ENCODE data around the gene PDE4A.

GRCh38 chr19:10516064-10516385 lies 95.7 kb downstream of the PDE4A start:
- TF ChIP-seq REST (IDR thresholded peaks at IDR 0.05; ENCODE audit: unreplicated experiment) (no peak), CTCF (conservative IDR thresholded peaks at IDR 0.05; ENCODE audit: low read depth in 2 of 2) (no peak), JUNB (IDR thresholded peaks at IDR 0.05; ENCODE audit: unreplicated experiment) (no peak), EZH2phosphoT487 (IDR thresholded peaks at IDR 0.05; ENCODE audit: unreplicated experiment) (no peak), EZH2 (IDR thresholded peaks at IDR 0.05; ENCODE audit: low read depth, unreplicated experiment) (no peak), CREB1 (CRISPR knock-in tag; IDR thresholded peaks at IDR 0.05; ENCODE audit: low read depth) (no peak), NANOG (IDR thresholded peaks at IDR 0.05; ENCODE audit: borderline replicate concordance) (no peak), POLR2AphosphoS5 (IDR thresholded peaks at IDR 0.05; ENCODE audit: low read depth) (no peak), ETS1 (IDR thresholded peaks at IDR 0.05) (no peak), STAT1 (IDR thresholded peaks at IDR 0.05; ENCODE audit: unreplicated experiment) (no peak), ZNF114 (CRISPR knock-in tag; IDR thresholded peaks at IDR 0.05) (no peak), ZNF462 (CRISPR knock-in tag; IDR thresholded peaks at IDR 0.05) (no peak)

Measured in GM23338 (cell line).